Duodenal mucosa (tissue), 2 donors: Measurements from ENCODE around the gene VTN.

Source experiments
- H3K27ac ChIP-seq: one replicate; pipeline ENCODE4 v1.7.0; 2013; ENCODE audit warnings: low read depth, low read length
- H3K27me3 ChIP-seq, 2 donors: one replicate each; pipeline ENCODE4 v1.7.0; 2013; ENCODE audit warnings: low read length in 2 of 2, control low read depth in 1 of 2; ENCODE audit not compliant: insufficient read depth in 2 of 2, control insufficient read depth in 1 of 2
- H3K36me3 ChIP-seq, 2 donors: one replicate each; pipeline ENCODE4 v1.7.0; 2013; ENCODE audit warnings: low read length in 2 of 2, control low read depth in 1 of 2; ENCODE audit not compliant: insufficient read depth in 2 of 2, control insufficient read depth in 1 of 2
- H3K4me1 ChIP-seq, 2 donors: one replicate each; pipeline ENCODE4 v1.7.0; 2013; ENCODE audit warnings: low read length in 2 of 2, control low read depth in 1 of 2; ENCODE audit not compliant: insufficient read depth in 2 of 2, control insufficient read depth in 1 of 2
- H3K4me3 ChIP-seq, 2 donors: one replicate each; pipeline ENCODE4 v1.7.0; 2013; ENCODE audit warnings: low read length in 2 of 2, low read depth in 1 of 2
- H3K9ac ChIP-seq, 2 donors: one replicate each; pipeline ENCODE4 v1.7.0; 2013; ENCODE audit warnings: low read length in 2 of 2, low read depth in 1 of 2
- H3K9me3 ChIP-seq, 2 donors: one replicate each; pipeline ENCODE4 v1.7.0; 2013; ENCODE audit warnings: low read length in 2 of 2, control low read depth in 1 of 2; ENCODE audit not compliant: control insufficient read depth in 1 of 2

VTN gene

DNA sequence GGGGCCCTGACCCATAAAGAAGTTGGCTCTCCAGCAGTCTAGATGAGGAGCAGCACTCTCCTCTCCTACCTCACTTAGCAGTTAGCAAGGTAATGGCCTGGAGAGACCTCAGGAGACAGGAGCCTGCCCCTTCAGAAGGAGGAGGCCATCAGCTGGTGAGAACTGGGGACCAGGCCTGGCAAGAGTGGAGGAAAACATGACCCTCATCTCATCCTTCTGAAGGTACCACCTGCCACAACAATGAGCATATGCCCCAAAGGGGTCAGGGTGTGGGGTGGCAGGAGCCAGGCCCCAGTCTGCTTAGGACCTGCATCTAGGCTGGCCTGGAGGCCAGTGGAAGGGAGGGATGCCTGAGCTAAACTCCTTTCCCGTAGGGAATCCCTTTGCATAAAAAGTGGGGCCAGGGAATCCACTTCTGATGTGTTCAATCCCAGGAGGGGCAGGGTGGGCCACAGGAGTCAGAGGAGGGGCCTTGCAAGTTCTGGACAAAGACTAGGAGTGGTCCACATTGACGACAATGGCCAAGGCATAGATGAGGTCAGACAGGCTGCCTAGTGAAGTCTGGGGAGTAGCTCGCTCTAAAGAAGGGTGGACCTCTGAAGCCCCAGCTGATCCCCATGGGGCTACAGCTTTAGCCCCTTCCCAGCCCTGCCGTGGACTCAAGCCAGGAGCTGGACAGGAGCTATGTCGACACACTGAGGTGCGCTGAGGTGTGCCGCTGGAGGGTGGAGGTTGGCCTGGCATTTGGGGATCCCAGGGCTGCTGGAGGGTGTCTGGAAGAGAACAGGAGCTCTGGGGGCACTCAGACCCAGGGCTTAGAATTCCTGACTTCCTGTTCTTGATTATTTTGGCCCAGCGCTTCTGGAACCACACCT, 6.1 kb downstream of the VTN start:
- Histone ChIP-seq H3K9ac (no peak overlapping the region), H3K36me3 (peaks cover 20 to 53% of the 10 kb centered on the region in 2 donors), H3K27me3 (no peaks in the 10 kb centered on the region), H3K4me1 (no peaks in the 10 kb centered on the region), H3K4me3 (no peak overlapping the region), H3K9me3 (no peaks in the 10 kb centered on the region), H3K27ac (no peak overlapping the region)

DNA sequence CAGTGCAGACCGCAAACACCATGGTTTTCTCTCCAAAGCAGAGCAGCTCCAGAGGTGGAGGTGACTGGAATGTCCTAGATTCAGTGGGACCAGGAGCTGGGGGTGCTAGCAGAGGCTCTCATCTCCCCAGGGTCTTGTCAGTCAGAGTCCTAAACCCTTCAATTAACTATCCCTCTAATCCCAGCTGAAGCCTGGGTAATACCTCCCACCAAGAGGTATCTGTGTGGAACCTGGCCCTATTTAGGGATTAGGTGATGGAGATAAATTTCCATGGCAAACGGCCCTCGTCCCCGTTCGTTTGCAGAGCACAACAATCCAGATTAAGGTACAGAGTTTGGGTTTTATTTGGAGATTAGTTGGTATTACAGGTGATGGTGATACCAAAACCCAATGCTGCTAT, 6.9 kb downstream of the VTN start:
- Histone ChIP-seq H3K4me1 (peaks cover 6% of the 10 kb centered on the region in 2 donors), H3K27me3 (no peaks in the 10 kb centered on the region), H3K36me3 (peaks cover 20 to 53% of the 10 kb centered on the region in 2 donors), H3K9me3 (no peaks in the 10 kb centered on the region), H3K27ac (no peak overlapping the region), H3K4me3 (no peak overlapping the region), H3K9ac (no peak overlapping the region)

- Histone ChIP-seq H3K4me1 (peaks cover 19 to 26% of the 10 kb centered on the region in 2 donors), H3K27ac (no peak overlapping the region), H3K9ac (peak overlapping the region; percentile 66 to 86), H3K27me3 (no peaks in the 10 kb centered on the region), H3K9me3 (no peaks in the 10 kb centered on the region), H3K4me3 (peak overlapping the region; percentile 76 to 94), H3K36me3 (peaks cover 26 to 53% of the 10 kb centered on the region in 2 donors)
These were observed 12.3 kb downstream of the VTN start for GRCh38 chr17:28357901-28358197.

DNA sequence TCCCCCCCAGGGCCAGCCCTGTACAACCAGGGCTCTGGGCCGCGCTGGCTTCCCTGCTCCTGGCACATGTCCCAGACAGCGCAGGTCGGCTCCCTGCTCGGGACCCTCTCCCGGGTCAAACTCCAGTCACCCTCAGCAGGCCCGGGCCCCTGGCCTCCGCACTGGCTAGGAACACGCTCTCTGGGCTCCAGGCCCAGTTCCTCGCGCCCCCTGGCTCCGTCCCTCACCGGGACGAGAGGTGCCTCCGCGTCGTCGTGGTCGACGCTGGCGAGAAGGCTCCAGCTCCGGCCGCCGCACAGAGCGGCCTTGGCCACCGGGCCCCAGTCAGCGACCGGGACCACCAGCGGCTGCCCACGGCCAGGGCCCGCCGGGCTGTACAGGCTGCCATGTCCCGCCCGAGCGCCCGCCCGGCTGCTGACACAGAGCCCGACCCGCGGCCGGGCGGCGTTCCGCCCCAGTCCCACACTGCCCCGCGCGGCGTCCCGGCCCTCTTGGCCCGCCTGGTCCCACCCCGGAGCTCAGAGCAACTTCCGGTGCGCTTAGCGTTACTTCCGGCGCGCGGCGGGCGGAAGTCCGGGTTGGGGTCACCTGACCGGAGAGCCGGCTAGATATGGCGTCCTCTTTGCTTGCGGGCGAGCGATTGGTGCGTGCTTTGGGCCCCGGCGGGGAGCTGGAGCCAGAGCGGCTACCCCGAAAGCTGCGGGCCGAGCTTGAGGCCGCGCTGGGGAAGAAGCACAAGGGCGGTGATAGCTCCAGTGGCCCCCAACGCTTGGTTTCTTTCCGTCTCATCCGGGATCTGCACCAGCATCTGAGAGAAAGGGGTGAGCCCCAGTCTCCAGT, 12.8 kb downstream of the VTN start, which contains the start of gene POLDIP2:
TSS of gene POLDIP2 (minus strand) at position 467 of the 840 bp plus-strand sequence. CDS start at position 388, 79 bp downstream.
- Histone ChIP-seq H3K9me3 (no peaks in the 10 kb centered on the region), H3K4me1 (peaks cover 19 to 26% of the 10 kb centered on the region in 2 donors), H3K27me3 (no peaks in the 10 kb centered on the region), H3K4me3 (peak within 1 kb of the TSS; percentile 76 to 94), H3K36me3 (peaks cover 26 to 50% of the 10 kb centered on the region in 2 donors), H3K9ac (peak within 1 kb of the TSS; percentile 86 to 95), H3K27ac (peak within 1 kb of the TSS; percentile 76)

- Histone ChIP-seq H3K9me3 (no peaks in the 10 kb centered on the region), H3K27me3 (no peaks in the 10 kb centered on the region), H3K36me3 (peaks cover 64 to 84% of the 10 kb centered on the region in 2 donors), H3K27ac (no peak overlapping the region), H3K4me1 (no peaks in the 10 kb centered on the region), H3K4me3 (no peak overlapping the region), H3K9ac (no peak overlapping the region)
These were observed 19.8 kb downstream of the VTN start for GRCh38 chr17:28350271-28350670.

- H3K4me3 ChIP-seq, result no peak overlapping the region
- H3K27me3 ChIP-seq, result no peaks in the 10 kb centered on the region
- H3K4me1 ChIP-seq, result no peaks in the 10 kb centered on the region
- no peaks in the 10 kb centered on the region for H3K9me3 ChIP-seq
- H3K36me3 ChIP-seq, result peaks cover 63 to 86% of the 10 kb centered on the region in 2 donors
- H3K9ac ChIP-seq, result no peak overlapping the region
- no peak overlapping the region for H3K27ac ChIP-seq
These were observed 21.1 kb downstream of the VTN start for GRCh38 chr17:28348979-28349378.

DNA sequence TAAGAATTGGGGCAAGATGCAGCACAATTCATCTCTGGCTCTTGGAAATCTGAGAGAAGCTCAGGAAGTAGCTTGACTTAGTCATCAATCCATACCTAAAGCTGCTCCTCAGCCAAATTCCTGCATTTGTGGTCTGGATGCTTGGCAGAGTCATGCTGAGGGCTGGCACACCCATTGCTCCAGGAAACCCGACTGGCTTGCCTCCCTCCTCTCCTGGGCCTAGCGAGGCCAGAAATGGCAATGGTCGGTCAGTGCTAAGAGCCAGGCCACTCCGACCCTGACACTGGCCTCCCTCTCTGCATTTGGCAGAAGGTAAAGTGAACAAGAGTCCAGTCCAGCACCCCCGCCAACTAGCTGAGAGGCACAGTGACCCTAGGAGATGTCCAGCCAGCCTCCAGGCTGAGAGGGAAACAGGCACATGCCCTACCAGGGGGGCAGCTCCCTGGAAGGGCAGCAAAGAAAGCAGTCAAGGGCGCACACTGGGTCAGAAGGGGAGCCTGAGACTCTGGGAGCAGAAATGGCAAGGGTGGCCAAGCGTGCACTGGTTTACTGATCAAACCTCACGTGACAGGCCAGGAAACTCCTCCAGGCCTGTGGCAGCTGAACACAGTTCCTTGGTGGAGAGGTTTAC, 22.7 kb downstream of the VTN start:
- Histone ChIP-seq H3K9me3 (no peaks in the 10 kb centered on the region), H3K36me3 (peaks cover 62 to 90% of the 10 kb centered on the region in 2 donors), H3K4me1 (no peaks in the 10 kb centered on the region), H3K27me3 (no peaks in the 10 kb centered on the region), H3K9ac (no peak overlapping the region), H3K4me3 (no peak overlapping the region), H3K27ac (no peak overlapping the region)

- Histone ChIP-seq H3K27me3 (no peaks in the 10 kb centered on the region), H3K9me3 (no peaks in the 10 kb centered on the region), H3K9ac (no peak overlapping the region), H3K4me1 (no peaks in the 10 kb centered on the region), H3K36me3 (peaks cover 66 to 94% of the 10 kb centered on the region in 2 donors), H3K27ac (peak overlapping the region; percentile 14), H3K4me3 (no peak overlapping the region)
These were observed 23.3 kb downstream of the VTN start for GRCh38 chr17:28346746-28347246.

DNA sequence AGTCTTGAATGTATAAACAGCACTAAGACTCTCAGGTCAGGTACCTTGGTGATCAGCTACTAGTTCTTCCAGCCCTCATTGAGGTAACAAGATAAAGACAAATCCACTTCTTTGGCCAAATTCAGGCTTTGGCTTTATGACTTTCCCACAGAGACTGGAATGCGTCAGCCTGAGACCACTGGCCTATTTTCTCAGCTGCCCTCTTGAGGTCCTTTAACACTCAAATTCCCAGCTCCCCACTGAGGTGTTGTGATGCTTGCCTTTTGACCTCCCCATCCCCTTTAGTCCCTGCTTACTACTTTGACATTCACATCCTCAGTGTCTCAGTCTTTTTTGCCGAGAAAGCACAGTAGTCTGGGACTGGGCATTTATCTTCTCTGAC, 23.9 kb downstream of the VTN start:
- no peaks in the 10 kb centered on the region for H3K4me1 ChIP-seq
- H3K9ac ChIP-seq, result no peak overlapping the region
- H3K27ac ChIP-seq, result no peak overlapping the region
- H3K4me3 ChIP-seq, result no peak overlapping the region
- H3K27me3 ChIP-seq, result no peaks in the 10 kb centered on the region
- H3K9me3 ChIP-seq, result no peaks in the 10 kb centered on the region
- H3K36me3 ChIP-seq, result peaks cover 66 to 94% of the 10 kb centered on the region in 2 donors
